Activated naive CD8-positive, alpha-beta T cell (primary cell): ENCODE results near the gene EDA.
"Not testable (repeated sequence)": the region's sequence is repeated elsewhere in the genome, so short reads cannot be mapped to it uniquely, and the experiment has no call there.

ENCODE experiments used
- H3K27ac Mint-ChIP-seq: one replicate; pipeline ENCODE4 v1.8.0; 2021; ENCODE audit warnings: mixed read lengths
- H3K27me3 Mint-ChIP-seq: one replicate; pipeline ENCODE4 v1.8.0; 2021; ENCODE audit warnings: mixed read lengths
- H3K36me3 Mint-ChIP-seq: one replicate; pipeline ENCODE4 v1.8.0; 2021; ENCODE audit warnings: mixed read lengths
- H3K4me1 Mint-ChIP-seq: one replicate; pipeline ENCODE4 v1.8.0; 2021; ENCODE audit warnings: low read depth, mixed read lengths
- H3K4me3 Mint-ChIP-seq: one replicate; pipeline ENCODE4 v1.8.0; 2021; ENCODE audit warnings: mild to moderate bottlenecking, mixed read lengths
- H3K9me3 Mint-ChIP-seq: one replicate; pipeline ENCODE4 v1.8.0; 2021; ENCODE audit warnings: low read depth, mixed read lengths

EDA gene

GRCh38 chrX:69959712-69960111 lies 343.8 kb downstream of the EDA start:
- Mint-ChIP-seq H3K36me3 (no peaks in the 10 kb centered on the region), H3K27ac (no peak overlapping the region), H3K9me3 (no peaks in the 10 kb centered on the region), H3K4me3 (no peak overlapping the region), H3K4me1 (no peaks in the 10 kb centered on the region), H3K27me3 (no peaks in the 10 kb centered on the region)

GRCh38 chrX:69961365-69962072 lies 345.6 kb downstream of the EDA start:
- Mint-ChIP-seq H3K4me1 (no peaks in the 10 kb centered on the region), H3K4me3 (no peak overlapping the region), H3K27ac (no peak overlapping the region), H3K9me3 (no peaks in the 10 kb centered on the region), H3K27me3 (no peaks in the 10 kb centered on the region), H3K36me3 (no peaks in the 10 kb centered on the region)

GRCh38 chrX:69968950-69969349 lies 353.0 kb downstream of the EDA start:
- peaks cover 4% of the 10 kb centered on the region for H3K36me3 Mint-ChIP-seq
- no peaks in the 10 kb centered on the region for H3K4me1 Mint-ChIP-seq
- H3K27me3 Mint-ChIP-seq: no peaks in the 10 kb centered on the region
- no peak overlapping the region for H3K4me3 Mint-ChIP-seq
- H3K27ac Mint-ChIP-seq: no peak overlapping the region
- H3K9me3 Mint-ChIP-seq: no peaks in the 10 kb centered on the region

GRCh38 chrX:69969460-69969859 lies 353.5 kb downstream of the EDA start:
- no peak overlapping the region for H3K4me3 Mint-ChIP-seq
- H3K27ac Mint-ChIP-seq: no peak overlapping the region
- no peaks in the 10 kb centered on the region for H3K27me3 Mint-ChIP-seq
- H3K4me1 Mint-ChIP-seq: no peaks in the 10 kb centered on the region
- H3K9me3 Mint-ChIP-seq: no peaks in the 10 kb centered on the region
- peaks cover 4% of the 10 kb centered on the region for H3K36me3 Mint-ChIP-seq

GRCh38 chrX:69987691-69988090 lies 371.8 kb downstream of the EDA start:
- no peaks in the 10 kb centered on the region for H3K9me3 Mint-ChIP-seq

GRCh38 chrX:69988955-69989394 lies 373.1 kb downstream of the EDA start:
- Mint-ChIP-seq H3K27me3 (no peaks in the 10 kb centered on the region), H3K36me3 (no peaks in the 10 kb centered on the region), H3K27ac (no peak overlapping the region), H3K4me1 (peaks cover 2% of the 10 kb centered on the region), H3K9me3 (no peaks in the 10 kb centered on the region), H3K4me3 (no peak overlapping the region)

More at GRCh38 chrX:69987691-69988090, 371.8 kb downstream of the EDA start:
- H3K27ac Mint-ChIP-seq: no peak overlapping the region
- H3K4me1 Mint-ChIP-seq: peaks cover 2% of the 10 kb centered on the region
- no peaks in the 10 kb centered on the region for H3K27me3 Mint-ChIP-seq
- no peak overlapping the region for H3K4me3 Mint-ChIP-seq
- H3K36me3 Mint-ChIP-seq: no peaks in the 10 kb centered on the region

GRCh38 chrX:69991685-69992084 lies 375.8 kb downstream of the EDA start:
- no peaks in the 10 kb centered on the region for H3K9me3 Mint-ChIP-seq
- no peak overlapping the region for H3K27ac Mint-ChIP-seq
- no peak overlapping the region for H3K4me3 Mint-ChIP-seq
- H3K27me3 Mint-ChIP-seq: no peaks in the 10 kb centered on the region
- H3K36me3 Mint-ChIP-seq: no peaks in the 10 kb centered on the region
- peaks cover 2% of the 10 kb centered on the region for H3K4me1 Mint-ChIP-seq

GRCh38 chrX:69993494-69993893 lies 377.6 kb downstream of the EDA start:
- H3K27me3 Mint-ChIP-seq: no peaks in the 10 kb centered on the region
- H3K4me3 Mint-ChIP-seq: no peak overlapping the region
- H3K9me3 Mint-ChIP-seq: no peaks in the 10 kb centered on the region
- H3K4me1 Mint-ChIP-seq: peaks cover 2% of the 10 kb centered on the region
- H3K36me3 Mint-ChIP-seq: no peaks in the 10 kb centered on the region
- H3K27ac Mint-ChIP-seq: no peak overlapping the region

- H3K4me3 Mint-ChIP-seq: no peak overlapping the region
- H3K36me3 Mint-ChIP-seq: peaks cover 4% of the 10 kb centered on the region
- no peak overlapping the region for H3K27ac Mint-ChIP-seq
- H3K27me3 Mint-ChIP-seq: no peaks in the 10 kb centered on the region
- no peaks in the 10 kb centered on the region for H3K4me1 Mint-ChIP-seq
- no peaks in the 10 kb centered on the region for H3K9me3 Mint-ChIP-seq
Measured at GRCh38 chrX:69995362-69996112, 379.6 kb downstream of the EDA start.

GRCh38 chrX:69996113-69996468 lies 380.2 kb downstream of the EDA start:
- Mint-ChIP-seq H3K27ac (no peak overlapping the region), H3K27me3 (no peaks in the 10 kb centered on the region), H3K4me1 (no peaks in the 10 kb centered on the region), H3K9me3 (no peaks in the 10 kb centered on the region), H3K36me3 (peaks cover 4% of the 10 kb centered on the region), H3K4me3 (no peak overlapping the region)

- not testable (repeated sequence) for H3K4me3 Mint-ChIP-seq, H3K27ac Mint-ChIP-seq, H3K4me1 Mint-ChIP-seq, H3K9me3 Mint-ChIP-seq, H3K27me3 Mint-ChIP-seq, H3K36me3 Mint-ChIP-seq
Measured at GRCh38 chrX:69998299-69998698, 382.4 kb downstream of the EDA start.

- H3K27ac Mint-ChIP-seq: no peak overlapping the region
- peaks cover 4% of the 10 kb centered on the region for H3K36me3 Mint-ChIP-seq
- no peaks in the 10 kb centered on the region for H3K4me1 Mint-ChIP-seq
- no peaks in the 10 kb centered on the region for H3K9me3 Mint-ChIP-seq
- H3K27me3 Mint-ChIP-seq: no peaks in the 10 kb centered on the region
- no peak overlapping the region for H3K4me3 Mint-ChIP-seq
Measured at GRCh38 chrX:70001269-70001668, 385.4 kb downstream of the EDA start.

GRCh38 chrX:70001708-70002341 lies 385.9 kb downstream of the EDA start:
- Mint-ChIP-seq H3K9me3 (no peaks in the 10 kb centered on the region), H3K36me3 (peaks cover 4% of the 10 kb centered on the region), H3K27me3 (no peaks in the 10 kb centered on the region), H3K27ac (no peak overlapping the region), H3K4me1 (no peaks in the 10 kb centered on the region), H3K4me3 (no peak overlapping the region)

- no peak overlapping the region for H3K4me3 Mint-ChIP-seq
- H3K9me3 Mint-ChIP-seq: no peaks in the 10 kb centered on the region
- H3K36me3 Mint-ChIP-seq: no peaks in the 10 kb centered on the region
- no peak overlapping the region for H3K27ac Mint-ChIP-seq
- peaks cover 2% of the 10 kb centered on the region for H3K4me1 Mint-ChIP-seq
- H3K27me3 Mint-ChIP-seq: no peaks in the 10 kb centered on the region
Measured at GRCh38 chrX:70007946-70008345, 392.0 kb downstream of the EDA start.

GRCh38 chrX:70009049-70009448 lies 393.1 kb downstream of the EDA start:
- no peak overlapping the region for H3K27ac Mint-ChIP-seq
- H3K4me3 Mint-ChIP-seq: peak overlapping the region; percentile 23
- no peaks in the 10 kb centered on the region for H3K36me3 Mint-ChIP-seq
- H3K4me1 Mint-ChIP-seq: peaks cover 4% of the 10 kb centered on the region
- no peaks in the 10 kb centered on the region for H3K27me3 Mint-ChIP-seq
- H3K9me3 Mint-ChIP-seq: no peaks in the 10 kb centered on the region
